Esophagus muscularis mucosa (tissue), 4 donors: ENCODE measurements around the gene SLC52A3. TPM values are rescaled to one million over a fixed set of nuclear protein-coding genes. Genes with fewer than 3 reads are reported as not detected.
"Not testable (repeated sequence)": the region's sequence is repeated elsewhere in the genome, so short reads cannot be mapped to it uniquely, and the experiment has no call there.

ENCODE experiments used
- DNase-seq: peaks from one replicate; pipeline ENCODE4 v3.0.0-alpha.2; 2017; ENCODE audit errors: extremely low spot score
- H3K27ac ChIP-seq, 4 donors: fragments of 200-600 bp; sonication (generic); replicated peaks in 1 of 4; 1 replicate in 3 of 4; 2 replicates in 1 of 4; pipeline ENCODE4 v1.5.1; 2016 to 2019; ENCODE audit warnings: mild to moderate bottlenecking in 1 of 4
- H3K27me3 ChIP-seq, 4 donors: fragments of 200-600 bp; sonication (generic); one replicate each; pipeline versions ENCODE4 v1.5.1 to v1.6.0; 2016 to 2019
- H3K36me3 ChIP-seq, 4 donors: fragments of 200-600 bp; sonication (generic); one replicate each; pipeline ENCODE4 v1.5.1; 2016 to 2019
- H3K4me1 ChIP-seq, 4 donors: fragments of 200-600 bp; sonication (generic); one replicate each; pipeline ENCODE4 v1.5.1; 2016 to 2019
- H3K4me3 ChIP-seq, 4 donors: fragments of 200-600 bp; sonication (generic); 1 replicate in 2 of 4; 2 replicates in 2 of 4; pipeline ENCODE4 v1.5.1; 2016 to 2019; ENCODE audit warnings: mild to moderate bottlenecking in 4 of 4, moderate library complexity in 1 of 4
- H3K9me3 ChIP-seq, 4 donors: fragments of 200-600 bp; sonication (generic); 1 replicate in 3 of 4; 2 replicates in 1 of 4; pipeline ENCODE4 v1.5.1; 2016 to 2019
- EP300 ChIP-seq: sonication (generic); formaldehyde crosslinking; IDR thresholded peaks from one replicate; pipeline ENCODE4 v1.6.1; 2017; ENCODE audit warnings: antibody characterized with exemption
- POLR2A ChIP-seq: fragments of 450-650 bp; IDR thresholded peaks from one replicate; pipeline ENCODE4 v1.6.1; 2017; ENCODE audit warnings: antibody characterized with exemption, moderate library complexity, mild to moderate bottlenecking, low read depth
- POLR2AphosphoS5 ChIP-seq, 2 donors: sonication (generic); formaldehyde crosslinking; IDR thresholded peaks; one replicate each; pipeline ENCODE4 v1.6.1; 2017; ENCODE audit warnings: antibody characterized with exemption in 2 of 2
- WGBS: methylation state at CpG from one replicate; pipeline ENCODE4 v1.1.5; 2018; 5-methylcytosine and 5-hydroxymethylcytosine counted together
- intact Hi-C: fragments of 100-400 bp; cut with DNase I; formaldehyde crosslinking; loops from one replicate; pipeline ENCODE4 v1.15.1; 2023
- total RNA-seq, 4 donors: library from RNA; depleted of rRNA; stranded (reverse); fragments of >200 nt; gene quantifications; one replicate each; pipeline versions ENCODE4 v1.1.0 to v1.2.1, GENCODE V29; 2016
- TF ChIP-seq, protein P1 (sequence below), 3 experiments: fragments of 200-600 bp in 2 of 3; fragments of 450-650 bp in 1 of 3; sonication (generic) in 2 of 3; IDR thresholded peaks; one replicate each; pipeline ENCODE4 v1.5.1; 2017 to 2019; ENCODE audit warnings: antibody characterized with exemption in 3 of 3, mild to moderate bottlenecking in 2 of 3, moderate library complexity in 1 of 3

The SLC52A3 gene
- total RNA-seq, 4 donors from 2014 or later: 1.5 to 2.2 (median 1.7) TPM; not detected in 1

DNA sequence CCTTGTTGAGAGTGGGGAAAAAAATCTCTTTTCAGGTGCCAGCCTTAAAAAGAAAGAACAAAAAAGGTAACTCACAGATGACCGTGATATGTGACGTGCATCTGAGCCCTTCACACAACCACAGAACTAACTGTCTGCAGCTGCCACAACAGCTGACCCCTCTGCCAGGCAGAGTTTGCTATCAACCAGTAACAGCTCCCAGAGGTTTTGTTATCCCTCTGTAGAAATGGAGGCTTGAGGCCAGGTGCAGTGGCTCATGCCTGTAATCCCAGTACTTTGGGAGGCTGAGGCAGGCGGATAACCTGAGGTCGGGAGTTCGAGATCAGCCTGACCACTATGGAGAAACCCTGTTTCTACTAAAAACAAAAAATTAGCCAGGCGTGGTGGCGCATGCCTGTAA lies 42.8 kb downstream of the SLC52A3 start:
- no peak for DNase-seq
- TF ChIP-seq, protein P1, sequence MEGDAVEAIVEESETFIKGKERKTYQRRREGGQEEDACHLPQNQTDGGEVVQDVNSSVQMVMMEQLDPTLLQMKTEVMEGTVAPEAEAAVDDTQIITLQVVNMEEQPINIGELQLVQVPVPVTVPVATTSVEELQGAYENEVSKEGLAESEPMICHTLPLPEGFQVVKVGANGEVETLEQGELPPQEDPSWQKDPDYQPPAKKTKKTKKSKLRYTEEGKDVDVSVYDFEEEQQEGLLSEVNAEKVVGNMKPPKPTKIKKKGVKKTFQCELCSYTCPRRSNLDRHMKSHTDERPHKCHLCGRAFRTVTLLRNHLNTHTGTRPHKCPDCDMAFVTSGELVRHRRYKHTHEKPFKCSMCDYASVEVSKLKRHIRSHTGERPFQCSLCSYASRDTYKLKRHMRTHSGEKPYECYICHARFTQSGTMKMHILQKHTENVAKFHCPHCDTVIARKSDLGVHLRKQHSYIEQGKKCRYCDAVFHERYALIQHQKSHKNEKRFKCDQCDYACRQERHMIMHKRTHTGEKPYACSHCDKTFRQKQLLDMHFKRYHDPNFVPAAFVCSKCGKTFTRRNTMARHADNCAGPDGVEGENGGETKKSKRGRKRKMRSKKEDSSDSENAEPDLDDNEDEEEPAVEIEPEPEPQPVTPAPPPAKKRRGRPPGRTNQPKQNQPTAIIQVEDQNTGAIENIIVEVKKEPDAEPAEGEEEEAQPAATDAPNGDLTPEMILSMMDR (IDR thresholded peaks at IDR 0.05): no peak
- TF ChIP-seq EP300: no peak
- TF ChIP-seq POLR2AphosphoS5 (IDR thresholded peaks at IDR 0.05): no peak
- TF ChIP-seq POLR2A: no peak
- intact Hi-C loops: no loop called here
- H3K36me3 ChIP-seq: no peaks in the 10 kb centered on the region
- H3K27ac ChIP-seq: no peak overlapping the region
- peaks cover 9 to 12% (median 12%) of the 10 kb centered on the region in 4 donors for H3K4me1 ChIP-seq
- H3K4me3 ChIP-seq: no peak overlapping the region
- H3K27me3 ChIP-seq: peaks cover 0 to 100% (median 31%) of the 10 kb centered on the region in 4 donors
- H3K9me3 ChIP-seq: no peaks in the 10 kb centered on the region
- 94% methylated on average over 6 of the region's 7 CpGs for WGBS

DNA sequence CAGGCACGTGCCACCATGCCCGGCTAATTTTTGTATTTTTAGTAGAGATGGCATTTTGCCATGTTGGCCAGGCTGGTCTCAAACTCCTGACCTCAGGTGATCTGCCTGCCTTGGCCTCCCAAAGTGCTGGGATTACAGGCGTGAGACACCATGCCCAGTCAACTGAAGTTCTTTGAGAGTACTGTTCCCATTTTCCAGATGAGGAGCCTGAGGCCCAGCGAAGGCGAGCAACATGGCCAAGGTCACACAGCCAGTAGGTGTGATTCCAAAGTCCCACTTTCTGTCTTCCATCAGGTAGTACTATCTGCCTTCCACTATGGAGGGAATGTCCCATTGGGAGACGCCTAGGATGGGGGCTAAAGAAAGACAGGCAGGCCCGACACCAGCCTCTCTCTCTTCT lies 43.5 kb downstream of the SLC52A3 start:
- Histone ChIP-seq H3K27me3 (peaks cover 0 to 100% (median 31%) of the 10 kb centered on the region in 4 donors), H3K4me1 (peaks cover 9 to 12% (median 12%) of the 10 kb centered on the region in 4 donors)
- H3K9me3 ChIP-seq, H3K4me3 ChIP-seq, H3K36me3 ChIP-seq, intact Hi-C loops, H3K27ac ChIP-seq, DNase-seq: not testable (repeated sequence)
- WGBS: 92% methylated on average over 5 of the region's 7 CpGs

DNA sequence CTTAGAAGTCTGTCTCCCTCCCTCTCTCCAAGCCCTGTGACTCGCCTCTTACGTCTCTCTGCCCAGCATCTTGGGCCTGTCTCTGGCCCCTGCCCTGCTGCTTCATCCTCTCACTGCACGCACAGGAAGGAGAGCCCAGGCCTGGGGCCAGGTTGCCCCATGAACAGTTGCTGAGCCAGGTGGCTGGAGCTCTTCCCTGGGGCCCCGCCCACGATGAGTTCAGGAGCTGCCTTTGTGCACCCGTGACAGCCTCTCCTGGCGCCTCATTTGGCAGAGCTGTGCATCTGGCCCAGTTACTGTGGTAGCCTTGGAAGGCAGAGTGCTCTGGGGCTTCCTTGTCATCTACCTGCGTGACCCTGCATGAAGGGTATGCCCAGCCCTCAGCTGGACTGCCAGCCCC lies 44.5 kb downstream of the SLC52A3 start:
- H3K4me3 ChIP-seq: no peak overlapping the region
- peaks cover 9 to 12% (median 11%) of the 10 kb centered on the region in 4 donors for H3K4me1 ChIP-seq
- no peaks in the 10 kb centered on the region for H3K9me3 ChIP-seq
- no peak overlapping the region for H3K27ac ChIP-seq
- 84% methylated on average over 3 of the region's 8 CpGs for WGBS
- TF ChIP-seq POLR2AphosphoS5 (IDR thresholded peaks at IDR 0.05): no peak
- TF ChIP-seq EP300: no peak
- H3K27me3 ChIP-seq: peaks cover 0 to 100% (median 26%) of the 10 kb centered on the region in 4 donors
- DNase-seq: no peak
- intact Hi-C loops: no loop called here
- H3K36me3 ChIP-seq: no peaks in the 10 kb centered on the region

DNA sequence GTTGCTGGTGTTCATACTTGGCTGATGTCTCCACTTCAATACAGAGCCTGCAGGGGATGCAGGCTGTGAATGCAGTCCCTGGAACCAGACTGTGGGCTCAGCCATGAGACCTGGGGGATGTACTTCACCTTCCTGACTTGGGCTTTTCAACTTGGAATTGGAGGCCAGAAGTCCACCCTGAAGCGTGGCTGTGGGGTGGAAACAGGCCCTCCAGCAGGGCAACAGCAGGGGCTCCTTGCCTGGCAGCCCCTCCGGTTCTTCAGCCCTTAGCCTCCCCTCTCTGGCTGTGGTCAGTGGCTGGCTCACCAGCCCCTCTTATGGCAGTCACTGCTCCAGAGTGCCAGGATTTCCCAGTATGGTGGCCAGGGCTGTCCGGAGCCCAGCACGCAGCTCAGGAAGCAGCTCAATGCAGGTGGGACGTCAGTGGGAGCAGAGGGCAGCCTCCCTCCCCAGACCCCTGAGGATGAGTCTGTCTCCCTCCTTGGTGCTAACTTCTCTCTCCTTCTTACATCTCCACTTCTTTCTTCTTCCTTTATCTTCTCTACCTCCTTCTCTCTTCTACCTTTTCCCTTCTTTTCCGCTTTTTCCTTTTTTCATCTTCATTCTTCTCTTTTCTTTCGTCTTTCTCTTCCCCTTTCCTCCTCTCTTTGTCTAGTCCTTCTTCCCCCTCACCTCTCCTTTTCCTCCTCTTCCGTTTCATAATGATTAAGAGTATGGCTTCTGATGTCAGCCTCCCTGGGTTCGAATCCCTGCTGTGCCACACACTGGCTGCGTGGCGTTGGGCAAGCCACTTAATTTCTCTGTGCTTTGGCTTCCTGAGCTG lies 45.3 kb downstream of the SLC52A3 start:
- Histone ChIP-seq H3K36me3 (no peaks in the 10 kb centered on the region), H3K27ac (no peak overlapping the region), H3K4me3 (no peak overlapping the region), H3K4me1 (peaks cover 2 to 4% (median 4%) of the 10 kb centered on the region in 4 donors), H3K27me3 (peaks cover 0 to 96% (median 19%) of the 10 kb centered on the region in 4 donors), H3K9me3 (no peaks in the 10 kb centered on the region)
- WGBS: 78% methylated on average over 9 of the region's 11 CpGs
- intact Hi-C loops: no loop called here
- TF ChIP-seq POLR2A: no peak
- TF ChIP-seq EP300: no peak
- TF ChIP-seq, protein P1 (IDR thresholded peaks at IDR 0.05): no peak
- TF ChIP-seq POLR2AphosphoS5 (IDR thresholded peaks at IDR 0.05): no peak
- DNase-seq: no peak

DNA sequence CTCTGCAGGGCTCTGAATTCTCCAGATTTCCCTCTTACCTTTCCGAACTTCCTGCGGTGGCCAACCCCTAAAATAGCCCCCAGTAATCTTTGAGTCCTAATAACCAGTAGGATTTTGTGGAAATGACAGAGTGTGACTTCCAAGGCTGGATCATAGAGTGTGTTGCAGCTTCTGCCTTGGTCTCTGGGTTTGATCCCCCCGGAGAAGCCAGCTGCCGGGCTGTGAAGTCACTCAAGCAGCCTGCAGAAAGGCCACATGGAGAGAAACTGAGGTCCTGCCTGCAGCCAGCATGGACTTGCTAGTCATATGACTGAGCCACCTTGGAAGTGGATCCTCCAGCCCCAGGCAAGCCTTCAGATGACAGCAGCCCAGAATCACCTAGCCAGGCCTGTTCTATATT lies 46.4 kb downstream of the SLC52A3 start:
- Histone ChIP-seq H3K36me3 (no peaks in the 10 kb centered on the region), H3K9me3 (no peaks in the 10 kb centered on the region), H3K27ac (no peak overlapping the region), H3K27me3 (peaks cover 0 to 96% (median 13%) of the 10 kb centered on the region in 4 donors), H3K4me3 (no peak overlapping the region), H3K4me1 (no peaks in the 10 kb centered on the region)
- WGBS: 77% methylated on average over 4 of the region's 4 CpGs
- intact Hi-C loops: no loop called here
- TF ChIP-seq, protein P1 (IDR thresholded peaks at IDR 0.05): no peak
- TF ChIP-seq POLR2AphosphoS5 (IDR thresholded peaks at IDR 0.05) (no peak), POLR2A (no peak)
- DNase-seq: no peak
